ENCODE measurements around the gene QRICH2. TPM values are rescaled to one million over a fixed set of nuclear protein-coding genes. Genes with fewer than 3 reads are reported as not detected.

Gene QRICH2
- total and polyA plus RNA-seq, 9 of the 15 experiments (the other 6 are each of a cell fraction or from before 2014, with no cell fraction given): 0.03 to 1.6 (median 0.81) TPM

DNA sequence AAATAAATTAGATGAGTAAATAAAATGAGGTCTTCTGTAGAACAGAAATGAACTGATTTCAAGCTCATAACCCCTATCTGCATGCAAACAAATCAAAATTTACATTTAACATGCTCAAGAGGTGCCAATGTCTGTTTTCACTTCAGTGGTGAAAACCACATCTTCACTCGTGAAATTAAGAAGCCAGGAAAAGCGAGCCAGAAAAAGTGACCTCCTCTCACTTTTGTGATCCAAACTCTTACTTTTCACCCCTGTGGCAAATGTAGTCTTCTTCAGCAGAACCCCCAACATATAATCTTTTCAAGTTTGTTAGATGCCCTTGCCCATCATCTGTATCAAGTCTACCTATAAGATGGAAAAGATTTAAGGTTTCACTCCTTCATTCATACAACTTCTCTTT, 9.5 kb upstream of the QRICH2 start:
- FAIRE-seq: no peak
- Histone ChIP-seq H3K27ac (ENCODE audit: extremely low read depth, low read depth, low read length) (no peak overlapping the region), H3K27me3 (ENCODE audit: control insufficient read depth in 2 of 2, insufficient read depth in 2 of 2, low read length in 2 of 2) (no peaks in the 10 kb centered on the region), H2AFZ (ENCODE audit: low read depth, low read length) (no peak overlapping the region), H3K9ac (ENCODE audit: insufficient read depth in 1 of 2, low read depth in 2 of 2, low read length in 2 of 2) (no peak overlapping the region), H3K79me2 (ENCODE audit: control insufficient read depth, insufficient read depth, low read length) (no peaks in the 10 kb centered on the region), H3K4me2 (ENCODE audit: insufficient read depth, low read length) (no peak overlapping the region), H4K20me1 (replicated peaks; ENCODE audit: control insufficient read depth, insufficient read depth, low read length) (no peaks in the 10 kb centered on the region), H3K9me1 (ENCODE audit: control insufficient read depth, insufficient read depth, low read length) (no peaks in the 10 kb centered on the region), H3K9me3 (replicated peaks; ENCODE audit: control insufficient read depth, insufficient read depth, low read depth, low read length) (no peaks in the 10 kb centered on the region), H3K4me3 (no peak overlapping the region), H3K36me3 (ENCODE audit: control insufficient read depth, insufficient read depth, low read length) (peaks cover 41% of the 10 kb centered on the region), H3K4me1 (replicated peaks in 1 of 2; ENCODE audit: control insufficient read depth in 2 of 2, insufficient read depth in 2 of 2, low read length in 2 of 2) (no peaks in the 10 kb centered on the region; a peak in 1 of 5 replicates)
- BruUV-seq (replicated peaks): no TSS peak
- intact Hi-C loops (cut with micrococcal nuclease): no loop called here
- 96% methylated on average over 2 of the region's 2 CpGs for WGBS (ENCODE audit: insufficient coverage, low coverage, missing lambda C conversion rate)
- CTCF ChIA-PET (ENCODE audit: low intra/inter-chr PET ratio): interaction anchor here (0.7 kb wide), 1 partner anchor 71 kb away, joined by 5 read pairs; no protein-coding TSS in a partner anchor
- DNase-seq (ENCODE audit: extremely low read depth in 1 of 4, low spot score in 3 of 4): no peak
- in situ Hi-C loops (cut with MboI): no loop called here
- POLR2A ChIA-PET: interaction anchor here (0.6 to 0.7 kb wide), 2 partner anchors 71 to 99 kb away, joined by 3 read pairs; no protein-coding TSS in a partner anchor
- ATAC-seq: no peak
- TF ChIP-seq UBTF (IDR thresholded peaks at IDR 0.05; ENCODE audit: borderline replicate concordance in 1 of 2, low read depth in 2 of 2, low read length in 2 of 2) (no peak), MCM5 (IDR thresholded peaks at IDR 0.05; ENCODE audit: low read depth) (no peak), ZFX (CRISPR knock-in tag; IDR thresholded peaks at IDR 0.05) (no peak), RAD21 (CRISPR knock-in tag; conservative IDR thresholded peaks at IDR 0.05 in 1 of 2, IDR thresholded peaks at IDR 0.05 in 1 of 2) (no peak), NELFE (IDR thresholded peaks at IDR 0.05; ENCODE audit: insufficient read depth, insufficient read length) (no peak), ZNF512 (tag; IDR thresholded peaks at IDR 0.05) (no peak), ZBTB34 (CRISPR knock-in tag; IDR thresholded peaks at IDR 0.05) (no peak), PHF21A (IDR thresholded peaks at IDR 0.05; ENCODE audit: borderline replicate concordance, low read depth) (no peak), NFE2L1 (tag; IDR thresholded peaks at IDR 0.05; ENCODE audit: borderline replicate concordance, low read depth) (no peak), ATF1 (CRISPR knock-in tag; IDR thresholded peaks at IDR 0.05) (no peak), ATF1 (tag; IDR thresholded peaks at IDR 0.05) (no peak), ETV5 (CRISPR knock-in tag; IDR thresholded peaks at IDR 0.05; ENCODE audit: low read depth) (no peak), ZNF282 (CRISPR knock-in tag; IDR thresholded peaks at IDR 0.05) (no peak), NRF1 (conservative IDR thresholded peaks at IDR 0.05 in 1 of 2, IDR thresholded peaks at IDR 0.05 in 1 of 2) (no peak), BRF1 (IDR thresholded peaks at IDR 0.05; ENCODE audit: borderline replicate concordance, extremely low read depth, insufficient read length) (no peak), SMARCE1 (IDR thresholded peaks at IDR 0.05) (no peak), PCBP2 (IDR thresholded peaks at IDR 0.05; ENCODE audit: low read depth, low read length, poor library complexity, severe bottlenecking) (no peak), SIRT6 (IDR thresholded peaks at IDR 0.05; ENCODE audit: low read depth, low read length) (no peak)

Data from K562 (cell line).